ENCODE data around the gene GDF10. TPM values are rescaled to one million over a fixed set of nuclear protein-coding genes. Genes with fewer than 3 reads are reported as not detected.

GDF10 gene
- total and polyA plus RNA-seq, 2 experiments from 2014 or later, result 2.5 to 5.7 TPM

DNA sequence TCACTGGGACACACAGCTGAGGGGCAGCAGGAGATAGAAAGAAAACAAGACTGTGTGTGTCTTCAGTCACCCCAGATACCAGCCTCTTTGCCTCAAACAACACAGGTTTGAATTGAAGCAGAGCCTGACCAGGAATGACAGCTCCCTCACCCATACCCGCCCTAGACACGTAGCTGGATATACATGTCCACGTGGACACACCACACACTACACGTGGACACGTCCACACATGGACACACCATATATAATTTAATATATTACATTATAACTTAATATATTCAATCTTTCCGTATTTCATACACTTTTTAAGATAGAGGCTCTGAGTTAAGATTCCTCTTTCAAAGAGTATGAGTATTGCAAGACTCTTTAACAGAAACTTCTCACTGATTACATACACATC, 33.5 kb downstream of the GDF10 start:
- H3K27ac ChIP-seq, result no peak overlapping the region
- no peaks in the 10 kb centered on the region for H3K9me3 ChIP-seq (ENCODE audit: low read depth)
- H3K9me2 ChIP-seq (replicated peaks; ENCODE audit: insufficient read depth), result no peaks in the 10 kb centered on the region
- DNase-seq (ENCODE audit: low spot score), result no peak
- TF ChIP-seq, protein P1, sequence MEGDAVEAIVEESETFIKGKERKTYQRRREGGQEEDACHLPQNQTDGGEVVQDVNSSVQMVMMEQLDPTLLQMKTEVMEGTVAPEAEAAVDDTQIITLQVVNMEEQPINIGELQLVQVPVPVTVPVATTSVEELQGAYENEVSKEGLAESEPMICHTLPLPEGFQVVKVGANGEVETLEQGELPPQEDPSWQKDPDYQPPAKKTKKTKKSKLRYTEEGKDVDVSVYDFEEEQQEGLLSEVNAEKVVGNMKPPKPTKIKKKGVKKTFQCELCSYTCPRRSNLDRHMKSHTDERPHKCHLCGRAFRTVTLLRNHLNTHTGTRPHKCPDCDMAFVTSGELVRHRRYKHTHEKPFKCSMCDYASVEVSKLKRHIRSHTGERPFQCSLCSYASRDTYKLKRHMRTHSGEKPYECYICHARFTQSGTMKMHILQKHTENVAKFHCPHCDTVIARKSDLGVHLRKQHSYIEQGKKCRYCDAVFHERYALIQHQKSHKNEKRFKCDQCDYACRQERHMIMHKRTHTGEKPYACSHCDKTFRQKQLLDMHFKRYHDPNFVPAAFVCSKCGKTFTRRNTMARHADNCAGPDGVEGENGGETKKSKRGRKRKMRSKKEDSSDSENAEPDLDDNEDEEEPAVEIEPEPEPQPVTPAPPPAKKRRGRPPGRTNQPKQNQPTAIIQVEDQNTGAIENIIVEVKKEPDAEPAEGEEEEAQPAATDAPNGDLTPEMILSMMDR (IDR thresholded peaks at IDR 0.05; ENCODE audit: poor library complexity), result no peak
- TF ChIP-seq EZH2 (IDR thresholded peaks at IDR 0.05; ENCODE audit: borderline replicate concordance), result no peak
- TF ChIP-seq EZH2phosphoT487 (IDR thresholded peaks at IDR 0.05; ENCODE audit: low read depth, severe bottlenecking, unreplicated experiment), result no peak
- 87% methylated on average over 6 of the region's 6 CpGs for WGBS (ENCODE audit: low lambda C conversion rate, missing lambda C conversion rate)
- no peaks in the 10 kb centered on the region for H4K20me1 ChIP-seq (ENCODE audit: insufficient read depth, poor library complexity, severe bottlenecking)
- H3K27me3 ChIP-seq, result no peaks in the 10 kb centered on the region
- no peak overlapping the region for H2AFZ ChIP-seq
- no peaks in the 10 kb centered on the region for H3K79me2 ChIP-seq
- H3K4me2 ChIP-seq, result no peak overlapping the region
- H3K36me3 ChIP-seq (replicated peaks; ENCODE audit: insufficient read depth, low read depth), result no peaks in the 10 kb centered on the region
- H3K4me3 ChIP-seq, result no peak overlapping the region
- peaks cover 11% of the 10 kb centered on the region for H3K4me1 ChIP-seq (ENCODE audit: insufficient read depth)

DNA sequence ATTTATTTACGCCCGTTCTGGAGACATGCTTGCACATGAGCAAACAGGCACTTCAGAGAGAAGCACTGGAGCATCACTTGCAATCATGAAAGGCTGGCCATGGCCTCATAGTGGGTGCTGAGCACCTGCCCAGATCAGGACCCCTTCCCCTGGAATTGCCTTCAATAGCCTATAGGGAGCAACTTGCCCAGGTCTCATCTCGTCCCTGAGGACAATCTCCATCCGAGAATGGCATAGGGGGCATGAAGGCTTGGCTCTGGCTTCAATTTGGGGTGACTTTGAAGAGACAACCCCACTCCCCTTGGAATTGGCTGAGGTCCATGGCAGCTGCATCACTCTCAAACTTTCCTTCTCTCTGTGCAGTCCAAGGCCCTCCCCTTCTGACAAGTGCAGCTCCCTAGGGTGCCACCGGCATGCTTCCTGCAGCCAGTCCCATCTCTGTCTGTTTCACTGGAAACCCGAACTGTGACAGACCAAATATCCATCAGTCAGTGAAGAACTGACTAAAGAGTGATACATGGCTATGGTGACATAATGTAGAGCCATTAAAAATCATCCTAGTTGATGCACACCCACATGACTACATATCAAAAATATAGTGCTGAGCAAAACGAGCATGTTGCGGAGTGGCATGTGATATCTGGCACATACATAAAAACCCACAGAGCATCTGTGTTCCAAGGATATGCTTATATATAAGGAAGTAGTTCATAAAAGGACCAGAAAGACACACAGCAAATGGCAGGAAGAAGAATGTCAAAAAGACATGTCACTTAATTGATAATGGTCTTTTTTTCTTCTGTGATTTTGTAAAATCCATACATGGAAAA, 34.7 kb downstream of the GDF10 start:
- no peaks in the 10 kb centered on the region for H3K9me3 ChIP-seq (ENCODE audit: low read depth)
- no peak for DNase-seq (ENCODE audit: low spot score)
- 87% methylated on average over 8 of the region's 8 CpGs for WGBS (ENCODE audit: low lambda C conversion rate, missing lambda C conversion rate)
- no peaks in the 10 kb centered on the region for H4K20me1 ChIP-seq (ENCODE audit: insufficient read depth, poor library complexity, severe bottlenecking)
- no peaks in the 10 kb centered on the region for H3K79me2 ChIP-seq
- no peaks in the 10 kb centered on the region for H3K9me2 ChIP-seq (replicated peaks; ENCODE audit: insufficient read depth)
- no peak overlapping the region for H2AFZ ChIP-seq
- H3K4me2 ChIP-seq, result no peak overlapping the region
- no peaks in the 10 kb centered on the region for H3K36me3 ChIP-seq (replicated peaks; ENCODE audit: insufficient read depth, low read depth)
- no peaks in the 10 kb centered on the region for H3K27me3 ChIP-seq
- TF ChIP-seq EZH2 (IDR thresholded peaks at IDR 0.05; ENCODE audit: borderline replicate concordance) (no peak), EZH2phosphoT487 (IDR thresholded peaks at IDR 0.05; ENCODE audit: low read depth, severe bottlenecking, unreplicated experiment) (no peak)
- TF ChIP-seq, protein P1 (IDR thresholded peaks at IDR 0.05; ENCODE audit: poor library complexity), result no peak
- H3K27ac ChIP-seq, result no peak overlapping the region
- H3K4me1 ChIP-seq (ENCODE audit: insufficient read depth), result peaks cover 11% of the 10 kb centered on the region
- no peak overlapping the region for H3K4me3 ChIP-seq

- H3K9me2 ChIP-seq (replicated peaks; ENCODE audit: insufficient read depth), result no peaks in the 10 kb centered on the region
- TF ChIP-seq EZH2phosphoT487 (IDR thresholded peaks at IDR 0.05; ENCODE audit: low read depth, severe bottlenecking, unreplicated experiment) (no peak), EZH2 (IDR thresholded peaks at IDR 0.05; ENCODE audit: borderline replicate concordance) (no peak)
- TF ChIP-seq, protein P1 (IDR thresholded peaks at IDR 0.05; ENCODE audit: poor library complexity), result no peak
- H3K4me3 ChIP-seq, result no peak overlapping the region
- H3K79me2 ChIP-seq, result no peaks in the 10 kb centered on the region
- no peaks in the 10 kb centered on the region for H3K27me3 ChIP-seq
- no peak overlapping the region for H3K4me2 ChIP-seq
- no peaks in the 10 kb centered on the region for H3K36me3 ChIP-seq (replicated peaks; ENCODE audit: insufficient read depth, low read depth)
- no peak overlapping the region for H2AFZ ChIP-seq
- no peak overlapping the region for H3K27ac ChIP-seq
- no peaks in the 10 kb centered on the region for H3K9me3 ChIP-seq (ENCODE audit: low read depth)
- WGBS (ENCODE audit: low lambda C conversion rate, missing lambda C conversion rate), result 89% methylated on average over 5 of the region's 5 CpGs
- H4K20me1 ChIP-seq (ENCODE audit: insufficient read depth, poor library complexity, severe bottlenecking), result no peaks in the 10 kb centered on the region
- peaks cover 6% of the 10 kb centered on the region for H3K4me1 ChIP-seq (ENCODE audit: insufficient read depth)
- no peak for DNase-seq (ENCODE audit: low spot score)
Observed at GRCh38 chr10:47335906-47336305, 35.9 kb downstream of the GDF10 start.
